GM10266 (cell line): ENCODE results near the gene KIAA1210.

Experiments used
- DNase-seq: peaks from one replicate; pipeline ENCODE4 v3.0.0; 2012; ENCODE audit errors: extremely low spot score
- CTCF ChIP-seq: IDR thresholded peaks from 2 replicates; pipeline ENCODE4 v1.5.1; 2012; ENCODE audit warnings: mild to moderate bottlenecking, low read depth; ENCODE audit not compliant: control insufficient read depth, insufficient read depth; ENCODE audit errors: missing control alignments

The KIAA1210 gene

DNA sequence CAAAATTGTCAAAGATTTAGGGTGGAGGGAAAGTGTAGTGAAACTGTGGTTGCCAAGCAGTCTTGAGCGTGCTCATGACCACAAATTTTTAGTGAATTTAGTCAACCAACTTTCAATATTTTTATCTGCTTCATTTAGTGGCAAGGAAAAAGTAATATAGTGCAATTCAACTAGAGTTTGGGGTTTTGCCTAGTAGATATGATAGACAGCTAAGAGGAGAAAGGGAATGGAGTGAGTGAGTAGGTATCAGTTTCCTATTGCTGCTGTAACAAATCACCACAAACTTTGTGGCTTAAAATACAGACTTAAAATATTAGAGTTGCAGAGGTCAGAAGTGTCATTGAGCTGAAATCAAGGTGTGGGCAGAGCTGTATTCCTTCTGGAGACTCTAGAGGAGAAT, 58.5 kb downstream of the KIAA1210 start:
- no peak for DNase-seq
- TF ChIP-seq CTCF = no peak

GRCh38 chrX:119067023-119067739, 60.4 kb downstream of the KIAA1210 start:
- DNase-seq = peak; percentile 44
- TF ChIP-seq CTCF = peak; percentile 56

DNA sequence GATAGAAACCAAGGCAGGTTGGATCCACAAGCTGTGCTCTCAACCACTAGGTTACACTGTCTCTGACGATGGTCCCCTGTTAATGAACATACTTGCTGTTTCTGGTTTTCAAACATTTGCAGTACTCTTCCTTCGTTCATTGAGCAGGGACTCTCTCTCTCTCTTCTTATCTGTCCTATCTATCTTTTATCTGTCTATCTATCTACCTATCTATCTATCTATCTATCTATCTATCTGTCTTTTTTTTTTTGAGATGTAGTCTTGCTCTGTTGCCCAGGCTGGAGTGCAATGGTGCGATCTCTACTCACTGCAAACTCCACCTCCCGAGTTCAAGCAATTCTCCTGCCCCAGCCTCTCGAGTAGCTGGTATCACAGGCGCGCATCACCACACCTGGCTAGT, 64.2 kb downstream of the KIAA1210 start:
- no peak for TF ChIP-seq CTCF

DNA sequence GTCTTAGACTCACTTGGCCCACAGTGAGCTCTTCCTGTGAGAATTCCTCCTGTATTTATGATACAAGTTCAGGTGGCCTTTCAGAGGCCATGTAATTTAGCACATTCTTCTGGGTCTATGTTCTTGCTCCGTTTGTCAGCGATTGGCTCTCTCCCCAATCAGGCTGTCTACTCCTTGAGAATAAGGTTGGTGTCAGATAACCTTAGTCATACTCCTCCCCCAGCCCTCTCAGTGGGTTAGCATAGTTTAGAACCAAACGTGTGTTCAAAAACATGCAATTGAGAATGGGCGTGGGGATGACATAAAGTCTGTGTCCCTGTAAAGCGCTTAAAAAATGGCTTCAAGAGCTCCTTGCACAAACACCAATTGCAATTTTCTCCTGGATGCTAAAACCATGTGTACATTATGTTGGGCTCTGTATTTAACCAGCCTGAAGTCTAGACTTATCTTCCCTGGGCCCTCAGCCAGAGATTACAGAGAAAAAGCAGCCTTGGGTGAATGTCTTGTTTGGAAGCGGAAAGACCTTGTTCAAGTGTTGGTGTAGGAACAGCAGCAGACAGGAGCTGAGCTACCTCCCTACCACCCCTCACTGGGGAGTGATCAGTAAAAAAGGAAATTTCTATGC, 64.8 kb downstream of the KIAA1210 start:
- no peak for TF ChIP-seq CTCF
- DNase-seq = no peak

More for the DNA sequence above, 64.2 kb downstream of the KIAA1210 start:
- DNase-seq = no peak

DNA sequence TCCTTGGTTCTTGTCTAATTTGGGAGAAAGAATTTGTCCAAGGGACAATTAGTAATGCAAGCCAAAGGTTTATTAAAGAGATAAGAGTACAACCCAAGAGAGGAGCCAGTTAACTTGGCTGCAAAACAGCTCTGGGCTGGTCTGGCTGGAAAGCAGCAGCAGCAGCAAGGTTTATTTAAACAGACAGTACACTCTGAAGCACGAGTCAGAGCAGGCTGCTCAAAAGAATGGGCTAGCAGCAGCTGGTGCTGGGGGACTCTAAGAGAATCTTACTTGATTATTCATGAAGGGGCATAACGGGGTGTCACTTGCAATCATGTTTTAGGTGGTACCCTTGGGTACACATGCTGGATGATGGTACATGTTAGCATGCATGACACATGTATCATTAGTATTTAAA, 71.9 kb downstream of the KIAA1210 start:
- TF ChIP-seq CTCF = no peak
- DNase-seq = no peak

DNA sequence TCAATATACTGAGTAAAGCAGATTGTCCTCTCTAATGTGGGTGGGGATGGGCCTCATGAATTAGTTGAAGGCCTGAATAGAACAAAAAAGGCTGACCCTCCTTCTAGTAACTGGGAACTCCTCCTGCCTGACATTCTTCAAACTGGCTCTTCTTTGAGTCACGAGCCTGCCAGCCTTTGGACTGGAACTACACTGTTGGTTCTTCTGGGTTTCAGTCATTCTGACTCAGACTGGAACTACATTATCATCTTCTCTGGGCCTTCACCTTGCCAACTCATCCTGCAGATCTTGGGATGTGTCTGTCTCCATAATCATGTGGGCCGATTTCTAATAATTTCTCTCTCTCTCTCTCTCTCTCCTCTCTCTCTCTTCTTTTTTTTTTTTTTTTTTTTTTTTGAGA, 81.7 kb downstream of the KIAA1210 start:
- no peak for TF ChIP-seq CTCF
- DNase-seq = no peak

DNA sequence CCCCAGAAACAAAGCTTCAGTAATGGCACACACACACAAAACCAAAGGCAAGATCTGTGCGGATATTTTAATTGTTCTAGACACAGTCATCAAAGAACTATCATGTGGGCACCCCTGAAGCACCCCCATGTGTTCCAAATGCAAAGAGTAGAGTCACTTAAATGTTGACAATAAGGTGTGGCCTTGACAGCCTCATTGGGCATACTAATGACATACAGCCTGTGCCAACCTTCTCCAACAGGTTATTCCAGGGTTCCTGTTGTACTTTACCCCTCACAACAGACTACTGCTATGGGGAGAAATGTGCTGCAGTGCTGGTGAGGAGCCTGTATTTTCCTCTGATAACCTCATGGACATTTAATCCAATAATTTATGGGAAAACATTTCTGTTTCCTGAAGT, 84.6 kb downstream of the KIAA1210 start:
- TF ChIP-seq CTCF = no peak
- no peak for DNase-seq
